GM15510 (cell line): ENCODE data around the gene FOXP4.

Experiments used
- POLR2A ChIP-seq: IDR thresholded peaks from 3 replicates; pipeline ENCODE4 v1.6.1; 2011; ENCODE audit warnings: borderline replicate concordance; ENCODE audit not compliant: insufficient read length; ENCODE audit errors: extremely low read depth

FOXP4 gene

DNA sequence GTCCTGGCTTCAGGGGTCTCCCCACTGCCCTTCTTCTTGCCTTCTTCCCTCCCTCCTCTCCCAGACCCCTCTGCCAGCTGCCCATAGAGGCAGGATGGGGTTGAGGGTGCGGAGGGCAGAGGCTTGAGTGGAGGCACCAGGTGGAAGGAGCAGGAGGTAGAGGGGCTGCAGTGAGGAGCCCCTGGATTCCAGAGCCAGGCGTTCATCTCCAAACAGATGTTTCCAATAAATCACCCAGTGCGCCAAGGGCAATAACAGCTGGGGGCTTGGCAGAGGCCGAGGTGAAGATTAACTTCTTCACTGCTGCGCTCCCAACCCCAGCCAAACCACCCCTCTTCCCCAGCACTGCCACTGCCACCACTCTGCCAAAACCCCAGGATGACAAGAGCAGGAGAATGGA, 102.7 kb downstream of the FOXP4 start:
- TF ChIP-seq POLR2A: no peak

GRCh38 chr6:41649596-41649995, 103.4 kb downstream of the FOXP4 start:
- TF ChIP-seq POLR2A: no peak

GRCh38 chr6:41650120-41650519, 103.9 kb downstream of the FOXP4 start:
- no peak for TF ChIP-seq POLR2A

DNA sequence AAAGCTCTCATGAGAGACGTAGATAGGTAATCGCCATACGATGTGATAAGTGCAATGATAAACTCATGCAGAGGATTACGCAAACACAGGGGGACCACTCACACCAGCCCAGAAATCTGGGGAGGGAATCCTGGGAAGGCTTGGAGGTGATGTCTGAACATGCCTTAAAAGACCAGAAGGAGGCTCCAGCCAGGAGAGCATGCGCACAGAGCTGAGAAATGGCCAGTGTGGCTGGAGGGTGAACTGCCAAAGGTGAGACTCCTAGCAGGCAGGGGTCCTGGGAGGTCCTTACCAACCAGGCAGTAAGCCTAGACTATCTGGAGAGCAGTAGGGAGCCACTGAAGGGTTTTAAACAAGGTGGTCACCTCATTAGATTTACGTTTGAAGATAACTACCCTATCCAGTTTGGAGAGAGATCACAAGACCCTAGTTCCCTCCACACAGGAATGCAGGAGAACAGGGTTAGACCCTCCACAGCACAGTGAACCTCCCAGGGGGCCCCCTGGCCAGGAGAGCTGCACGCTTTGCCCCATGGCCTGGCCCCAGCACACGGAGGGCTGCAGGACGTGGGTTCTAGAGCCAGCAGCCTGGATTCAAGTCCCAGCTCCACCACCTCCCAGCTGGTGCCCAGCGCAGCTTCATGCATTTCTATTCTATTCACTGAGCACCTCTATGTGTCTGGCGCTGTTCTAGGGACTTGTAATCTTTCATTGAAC, 105.2 kb downstream of the FOXP4 start:
- TF ChIP-seq POLR2A: no peak
